SK-N-SH (cell line): ENCODE measurements around the gene ARHGEF28.

Experiments
- CTCF ChIP-seq: fragments of 200-600 bp; sonication (generic); IDR thresholded peaks from 2 replicates; pipeline ENCODE4 v1.6.1; 2017; ENCODE audit warnings: antibody characterized with exemption, mild to moderate bottlenecking, moderate library complexity
- EP300 ChIP-seq, 2 experiments: IDR thresholded peaks; 2 replicates each; pipeline versions ENCODE4 v1.4.0 to v1.6.1; 2012; ENCODE audit warnings: borderline replicate concordance in 1 of 2, low read depth in 1 of 2, low read length in 1 of 2
- NFIC ChIP-seq: IDR thresholded peaks from 2 replicates; pipeline ENCODE4 v1.4.0; 2012; ENCODE audit warnings: borderline replicate concordance
- POLR2AphosphoS5 ChIP-seq: IDR thresholded peaks from 2 replicates; pipeline ENCODE4 v1.6.1; 2012; ENCODE audit warnings: low read depth, low read length
- SIN3A ChIP-seq: IDR thresholded peaks from 2 replicates; pipeline ENCODE4 v1.6.1; 2012; ENCODE audit warnings: low read depth, mild to moderate bottlenecking, low read length, moderate library complexity, borderline replicate concordance
- YY1 ChIP-seq: IDR thresholded peaks from 2 replicates; pipeline ENCODE4 v1.4.0; 2012; ENCODE audit warnings: low read depth, mild to moderate bottlenecking

GRCh38 chr5:73858776-73859175, 232.8 kb downstream of the ARHGEF28 start:
- no peak for TF ChIP-seq EP300 (IDR thresholded peaks at IDR 0.05; ENCODE audit: borderline replicate concordance in 1 of 2, low read depth in 1 of 2, low read length in 1 of 2)
- TF ChIP-seq POLR2AphosphoS5 = no peak
- TF ChIP-seq SIN3A = no peak
- TF ChIP-seq YY1 = no peak
- no peak for TF ChIP-seq CTCF
- TF ChIP-seq NFIC = no peak
